IMR-90 (cell line): ENCODE data around the gene ALDH1B1. TPM values are rescaled to one million over a fixed set of nuclear protein-coding genes. Genes with fewer than 3 reads are reported as not detected.

Source experiments
- ATAC-seq: fragments of 200-7000 bp; cut with Tn5 transposase; 2 replicates; pipeline ENCODE4 v1.9.1; 2020; ENCODE audit warnings: low read depth, mild to moderate bottlenecking, moderate library complexity
- BruUV-seq: library from RNA; stranded (reverse); fragments of 400-500 nt; replicated peaks from 2 replicates; lab custom pipeline; 2021; lab: Mats Ljungman, UMichigan
- CTCF ChIA-PET: fragments of 300-600 bp; formaldehyde crosslinking; extraction: SDS; loops from one replicate; lab custom pipeline; 2021; ENCODE audit warnings: antibody characterized with exemption; lab: Yijun Ruan, JAX
- POLR2A ChIA-PET: fragments of 300-600 bp; sonication (Branson Sonifier 250); formaldehyde crosslinking; loops from one replicate; lab custom pipeline; 2022; ENCODE audit warnings: antibody characterized with exemption; ENCODE audit not compliant: unreplicated experiment; lab: Charles Lee
- DNase-seq: peaks from one replicate; pipeline ENCODE4 v3.0.0; 2013
- H2AFZ ChIP-seq: replicated peaks from 2 replicates; pipeline ENCODE3; 2013; ENCODE audit warnings: low read length, mild to moderate bottlenecking; ENCODE audit not compliant: poor library complexity
- H2AK5ac ChIP-seq: 2 replicates; pipeline ENCODE4 v1.6.1; 2013; ENCODE audit warnings: low read depth, low read length, inconsistent platforms
- H2AK9ac ChIP-seq: replicated peaks from 2 replicates; pipeline ENCODE3; 2013; ENCODE audit warnings: mild to moderate bottlenecking, low read depth, low read length, moderate library complexity; ENCODE audit not compliant: poor library complexity
- H2BK120ac ChIP-seq: 2 replicates; pipeline ENCODE4 v1.6.1; 2013; ENCODE audit warnings: low read depth, low read length, inconsistent platforms
- H2BK15ac ChIP-seq: 3 replicates; pipeline ENCODE4 v1.6.1; 2013; ENCODE audit warnings: low read depth, low read length, inconsistent platforms
- H2BK20ac ChIP-seq: 2 replicates; pipeline ENCODE4 v1.6.1; 2013; ENCODE audit warnings: low read depth, mild to moderate bottlenecking, inconsistent platforms, low read length, moderate library complexity
- H2BK5ac ChIP-seq: 2 replicates; pipeline ENCODE4 v1.6.1; 2013; ENCODE audit warnings: mild to moderate bottlenecking, low read depth, low read length, inconsistent platforms; ENCODE audit not compliant: poor library complexity, severe bottlenecking
- H3K14ac ChIP-seq: replicated peaks from 2 replicates; pipeline ENCODE4 v1.6.1; 2013; ENCODE audit warnings: low read depth, low read length, inconsistent platforms
- H3K18ac ChIP-seq: 2 replicates; pipeline ENCODE4 v1.6.1; 2013; ENCODE audit warnings: low read depth, low read length, control low read depth
- H3K23ac ChIP-seq: 2 replicates; pipeline ENCODE4 v1.6.1; 2013; ENCODE audit warnings: low read depth, low read length, inconsistent platforms
- H3K27ac ChIP-seq: 2 replicates; pipeline ENCODE4 v1.5.1; 2013; ENCODE audit warnings: mild to moderate bottlenecking, control low read depth, low read length; ENCODE audit not compliant: insufficient read depth
- H3K27me3 ChIP-seq: 2 replicates; pipeline ENCODE4 v1.6.1; 2013; ENCODE audit warnings: low read length; ENCODE audit not compliant: control insufficient read depth, insufficient read depth
- H3K36me3 ChIP-seq: 2 replicates; pipeline ENCODE4 v1.6.1; 2013; ENCODE audit warnings: low read length, mixed read lengths; ENCODE audit not compliant: control insufficient read depth, insufficient read depth
- H3K4ac ChIP-seq: 2 replicates; pipeline ENCODE4 v1.6.1; 2013; ENCODE audit warnings: low read depth, low read length, inconsistent platforms
- H3K4me1 ChIP-seq: 2 replicates; pipeline ENCODE4 v1.6.1; 2013; ENCODE audit warnings: low read length, mixed read lengths; ENCODE audit not compliant: control insufficient read depth, insufficient read depth
- H3K4me2 ChIP-seq: 2 replicates; pipeline ENCODE4 v1.6.1; 2013; ENCODE audit warnings: low read depth, mild to moderate bottlenecking, control low read depth, low read length, moderate library complexity
- H3K4me3 ChIP-seq: 2 replicates; pipeline ENCODE4 v1.5.1; 2013; ENCODE audit warnings: low read depth, mild to moderate bottlenecking, control low read depth, low read length, moderate library complexity; ENCODE audit not compliant: insufficient read depth
- H3K56ac ChIP-seq: 2 replicates; pipeline ENCODE4 v1.6.1; 2013; ENCODE audit warnings: low read length, inconsistent platforms; ENCODE audit not compliant: insufficient read depth; ENCODE audit errors: extremely low read depth
- H3K79me1 ChIP-seq, 2 experiments: 2 replicates each; pipeline ENCODE4 v1.6.1; 2013; ENCODE audit warnings: low read length in 2 of 2, inconsistent platforms in 1 of 2, low read depth in 1 of 2
- H3K9ac ChIP-seq: 2 replicates; pipeline ENCODE4 v1.6.1; 2013; ENCODE audit warnings: low read depth, low read length, control low read depth
- H3K9me1 ChIP-seq: 2 replicates; pipeline ENCODE4 v1.6.1; 2013; ENCODE audit warnings: low read length, inconsistent platforms; ENCODE audit not compliant: insufficient read depth
- H3K9me3 ChIP-seq: 2 replicates; pipeline ENCODE4 v1.6.1; 2013; ENCODE audit warnings: low read length; ENCODE audit not compliant: control insufficient read depth, insufficient read depth
- H4K20me1 ChIP-seq: 2 replicates; pipeline ENCODE4 v1.6.1; 2013; ENCODE audit warnings: low read length, inconsistent platforms; ENCODE audit not compliant: insufficient read depth
- H4K5ac ChIP-seq: 2 replicates; pipeline ENCODE4 v1.6.1; 2013; ENCODE audit warnings: mild to moderate bottlenecking, low read depth, low read length, control low read depth
- H4K8ac ChIP-seq, 2 experiments: 2 replicates each; pipeline ENCODE4 v1.6.1; 2013; ENCODE audit warnings: low read depth in 2 of 2, low read length in 2 of 2, control low read depth in 1 of 2, inconsistent platforms in 1 of 2
- H4K91ac ChIP-seq: 2 replicates; pipeline ENCODE4 v1.6.1; 2013; ENCODE audit warnings: low read depth, low read length, inconsistent platforms; ENCODE audit not compliant: insufficient read depth
- BHLHE40 ChIP-seq: fragments of 150-350 bp; IDR thresholded peaks from 2 replicates; pipeline ENCODE4 v1.6.1; 2016; ENCODE audit warnings: mild to moderate bottlenecking, low read depth, low read length
- CEBPB ChIP-seq: IDR thresholded peaks from 2 replicates; pipeline ENCODE4 v1.6.1; 2012; ENCODE audit warnings: low read depth, low read length, improper control_type of control experiment
- CHD1 ChIP-seq: IDR thresholded peaks from 2 replicates; pipeline ENCODE4 v1.6.1; 2012; ENCODE audit warnings: low read depth, low read length, improper control_type of control experiment
- FOS ChIP-seq: fragments of 150-350 bp; IDR thresholded peaks from 2 replicates; pipeline ENCODE4 v1.6.1; 2016; ENCODE audit warnings: low read depth, low read length
- MAFK ChIP-seq: IDR thresholded peaks from 2 replicates; pipeline ENCODE4 v1.6.1; 2012; ENCODE audit warnings: low read depth, low read length, improper control_type of control experiment
- MAZ ChIP-seq: IDR thresholded peaks from 2 replicates; pipeline ENCODE4 v1.6.1; 2012; ENCODE audit warnings: low read depth, mild to moderate bottlenecking, low read length, improper control_type of control experiment, moderate library complexity, borderline replicate concordance
- MXI1 ChIP-seq: IDR thresholded peaks from 2 replicates; pipeline ENCODE4 v1.6.1; 2012; ENCODE audit warnings: low read depth, mild to moderate bottlenecking, low read length, moderate library complexity, borderline replicate concordance
- NFE2L2 ChIP-seq: fragments of 150-350 bp; IDR thresholded peaks from 2 replicates; pipeline ENCODE4 v1.6.1; 2016; ENCODE audit warnings: low read depth, mild to moderate bottlenecking, low read length
- POLR2A ChIP-seq: IDR thresholded peaks from 2 replicates; pipeline ENCODE4 v1.6.1; 2012; ENCODE audit warnings: mild to moderate bottlenecking, low read depth, low read length
- RAD21 ChIP-seq: IDR thresholded peaks from 2 replicates; pipeline ENCODE4 v1.6.1; 2012; ENCODE audit warnings: low read length, improper control_type of control experiment
- RCOR1 ChIP-seq: IDR thresholded peaks from 2 replicates; pipeline ENCODE4 v1.6.1; 2012; ENCODE audit warnings: mild to moderate bottlenecking, low read length, improper control_type of control experiment; ENCODE audit not compliant: insufficient replicate concordance
- RFX5 ChIP-seq: IDR thresholded peaks from 2 replicates; pipeline ENCODE4 v1.8.0; 2012; ENCODE audit warnings: low read depth, mild to moderate bottlenecking, low read length, moderate library complexity
- SMC3 ChIP-seq: fragments of 150-350 bp; IDR thresholded peaks from 2 replicates; pipeline ENCODE4 v1.6.1; 2016; ENCODE audit warnings: low read depth, mild to moderate bottlenecking, antibody characterized with exemption, low read length, moderate library complexity
- WGBS, 2 experiments: methylation state at CpG; one replicate each; pipeline versions ENCODE4 v1.1.5 to v1.1.7; 2013; ENCODE audit warnings: missing lambda C conversion rate in 2 of 2; ENCODE audit not compliant: insufficient read length in 1 of 2; ENCODE audit errors: extremely low coverage in 2 of 2; 5-methylcytosine and 5-hydroxymethylcytosine counted together
- dilution Hi-C: fragments of 300-500 bp; cut with HindIII; formaldehyde crosslinking; loops from one replicate; pipeline ENCODE4 v1.14.3; 2018; ENCODE audit warnings: low sequenced_read_pairs; ENCODE audit not compliant: unreplicated experiment
- in situ Hi-C: fragments of 300-500 bp; cut with MboI; formaldehyde crosslinking; loops from 3 replicates; pipeline ENCODE4 v1.14.3; 2019; ENCODE audit warnings: low sequenced_read_pairs, inconsistent platforms, mixed read lengths
- intact Hi-C: fragments of 100-400 bp; cut with micrococcal nuclease; formaldehyde crosslinking; loops from 2 replicates; pipeline ENCODE4 v1.10.0; 2022
- polyA plus RNA-seq, 3 experiments: library from polyadenylated mRNA; depleted of rRNA; stranded (reverse); fragments of >200 nt; gene quantifications; 2 replicates each; pipeline ENCODE4 v1.2.3, GENCODE V29; 2012; ENCODE audit warnings: low replicate concordance in 1 of 3
- total RNA-seq: library from RNA; depleted of rRNA; stranded (reverse); fragments of >200 nt; gene quantifications from 2 replicates; pipeline ENCODE4 v1.2.3, GENCODE V29; 2012
- TF ChIP-seq, protein P1 (sequence below): fragments of 150-350 bp; IDR thresholded peaks from 2 replicates; pipeline ENCODE4 v1.6.1; 2017; ENCODE audit warnings: mild to moderate bottlenecking, antibody characterized with exemption, low read length, low read depth
- TF ChIP-seq, protein P2 (sequence below): conservative IDR thresholded peaks from 2 replicates; pipeline ENCODE4 v1.5.1; 2012; ENCODE audit warnings: mild to moderate bottlenecking, low read depth, low read length, improper control_type of control experiment
- TF ChIP-seq, protein P3 (sequence below): fragments of 150-350 bp; IDR thresholded peaks from 2 replicates; pipeline ENCODE4 v1.6.1; 2016; ENCODE audit warnings: low read depth, mild to moderate bottlenecking, low read length, moderate library complexity, borderline replicate concordance

The ALDH1B1 gene
- total and polyA plus RNA-seq, 2 of the 4 experiments (the other 2 are of a cell fraction): 29.6 to 37.6 TPM

DNA sequence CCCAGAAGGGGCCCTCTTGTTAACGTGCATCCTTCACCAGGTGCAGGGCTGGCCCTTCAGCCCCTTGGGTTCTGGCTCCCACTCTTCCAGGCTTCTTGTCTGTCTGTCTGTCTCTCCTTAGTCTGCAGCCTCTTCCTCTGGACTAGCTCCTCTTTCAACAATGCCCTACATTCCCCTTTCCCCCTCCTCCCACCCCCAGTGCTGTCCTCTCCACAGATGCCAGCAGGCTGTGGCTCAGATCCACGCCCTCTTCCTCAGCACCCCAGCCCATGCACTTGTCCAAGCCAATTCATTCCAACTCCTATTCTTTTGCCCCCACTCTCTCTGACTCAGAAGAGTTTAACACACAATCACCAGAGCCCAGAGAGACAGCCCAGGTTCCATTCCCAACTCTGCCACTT lies 45.2 kb upstream of the ALDH1B1 start:
- Histone ChIP-seq H2AK9ac (no peak overlapping the region), H3K4me1 (no peaks in the 10 kb centered on the region), H3K27ac (no peak overlapping the region), H3K18ac (no peak overlapping the region), H3K14ac (no peak overlapping the region), H3K56ac (no peak overlapping the region), H3K23ac (no peak overlapping the region), H3K4me2 (no peak overlapping the region), H2BK5ac (no peak overlapping the region), H2AK5ac (no peak overlapping the region), H2AFZ (no peak overlapping the region), H3K9ac (no peak overlapping the region), H3K9me1 (no peaks in the 10 kb centered on the region), H3K9me3 (no peaks in the 10 kb centered on the region), H4K20me1 (no peaks in the 10 kb centered on the region), H2BK20ac (no peak overlapping the region), H2BK120ac (no peak overlapping the region), H3K4ac (no peak overlapping the region), H3K4me3 (no peak overlapping the region), H4K91ac (no peak overlapping the region), H4K8ac (no peak overlapping the region), H3K79me1 (no peaks in the 10 kb centered on the region), H4K5ac (no peak overlapping the region), H3K27me3 (peaks cover 49% of the 10 kb centered on the region), H3K36me3 (no peaks in the 10 kb centered on the region), H2BK15ac (no peak overlapping the region)
- in situ Hi-C loops (no loop called here), intact Hi-C loops (no loop called here), dilution Hi-C loops (no loop called here)
- no peak for ATAC-seq
- TF ChIP-seq RCOR1 (no peak), NFE2L2 (no peak), MAFK (no peak), MAZ (no peak), MXI1 (no peak), FOS (no peak), SMC3 (no peak), CHD1 (no peak), RAD21 (no peak), CEBPB (no peak), RFX5 (no peak), BHLHE40 (no peak), POLR2A (no peak)
- TF ChIP-seq, protein P1, sequence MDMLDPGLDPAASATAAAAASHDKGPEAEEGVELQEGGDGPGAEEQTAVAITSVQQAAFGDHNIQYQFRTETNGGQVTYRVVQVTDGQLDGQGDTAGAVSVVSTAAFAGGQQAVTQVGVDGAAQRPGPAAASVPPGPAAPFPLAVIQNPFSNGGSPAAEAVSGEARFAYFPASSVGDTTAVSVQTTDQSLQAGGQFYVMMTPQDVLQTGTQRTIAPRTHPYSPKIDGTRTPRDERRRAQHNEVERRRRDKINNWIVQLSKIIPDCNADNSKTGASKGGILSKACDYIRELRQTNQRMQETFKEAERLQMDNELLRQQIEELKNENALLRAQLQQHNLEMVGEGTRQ: no peak
- TF ChIP-seq, protein P2, sequence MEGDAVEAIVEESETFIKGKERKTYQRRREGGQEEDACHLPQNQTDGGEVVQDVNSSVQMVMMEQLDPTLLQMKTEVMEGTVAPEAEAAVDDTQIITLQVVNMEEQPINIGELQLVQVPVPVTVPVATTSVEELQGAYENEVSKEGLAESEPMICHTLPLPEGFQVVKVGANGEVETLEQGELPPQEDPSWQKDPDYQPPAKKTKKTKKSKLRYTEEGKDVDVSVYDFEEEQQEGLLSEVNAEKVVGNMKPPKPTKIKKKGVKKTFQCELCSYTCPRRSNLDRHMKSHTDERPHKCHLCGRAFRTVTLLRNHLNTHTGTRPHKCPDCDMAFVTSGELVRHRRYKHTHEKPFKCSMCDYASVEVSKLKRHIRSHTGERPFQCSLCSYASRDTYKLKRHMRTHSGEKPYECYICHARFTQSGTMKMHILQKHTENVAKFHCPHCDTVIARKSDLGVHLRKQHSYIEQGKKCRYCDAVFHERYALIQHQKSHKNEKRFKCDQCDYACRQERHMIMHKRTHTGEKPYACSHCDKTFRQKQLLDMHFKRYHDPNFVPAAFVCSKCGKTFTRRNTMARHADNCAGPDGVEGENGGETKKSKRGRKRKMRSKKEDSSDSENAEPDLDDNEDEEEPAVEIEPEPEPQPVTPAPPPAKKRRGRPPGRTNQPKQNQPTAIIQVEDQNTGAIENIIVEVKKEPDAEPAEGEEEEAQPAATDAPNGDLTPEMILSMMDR: no peak
- TF ChIP-seq, protein P3, sequence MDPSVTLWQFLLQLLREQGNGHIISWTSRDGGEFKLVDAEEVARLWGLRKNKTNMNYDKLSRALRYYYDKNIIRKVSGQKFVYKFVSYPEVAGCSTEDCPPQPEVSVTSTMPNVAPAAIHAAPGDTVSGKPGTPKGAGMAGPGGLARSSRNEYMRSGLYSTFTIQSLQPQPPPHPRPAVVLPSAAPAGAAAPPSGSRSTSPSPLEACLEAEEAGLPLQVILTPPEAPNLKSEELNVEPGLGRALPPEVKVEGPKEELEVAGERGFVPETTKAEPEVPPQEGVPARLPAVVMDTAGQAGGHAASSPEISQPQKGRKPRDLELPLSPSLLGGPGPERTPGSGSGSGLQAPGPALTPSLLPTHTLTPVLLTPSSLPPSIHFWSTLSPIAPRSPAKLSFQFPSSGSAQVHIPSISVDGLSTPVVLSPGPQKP: no peak
- POLR2A ChIA-PET: no interaction called here
- no TSS peak for BruUV-seq
- CTCF ChIA-PET: no interaction called here
- DNase-seq: no peak
- 40% methylated on average over 1 of the region's 2 CpGs; no CpG with 5 or more reads in 1 of the 2 experiments for WGBS, 2 experiments
